ENCODE results near the gene HLA-G. TPM values are rescaled to one million over a fixed set of nuclear protein-coding genes. Genes with fewer than 3 reads are reported as not detected.
A peak's percentile ranks its signal among the peaks of the same experiment; 100 is the strongest.

HLA-G gene
- total RNA-seq, 1 donor from 2014 or later = 0.41 TPM

GRCh38 chr6:29825848-29826247 is 1.8 kb upstream of the HLA-G start:
- no peak for TF ChIP-seq CTCF (IDR thresholded peaks at IDR 0.05; ENCODE audit: unreplicated experiment)
- Mint-ChIP-seq H3K27me3 (ENCODE audit: unreplicated experiment) (peaks cover 10% of the 10 kb centered on the region), H3K9me3 (ENCODE audit: unreplicated experiment) (no peaks in the 10 kb centered on the region), H3K4me1 (ENCODE audit: unreplicated experiment) (no peaks in the 10 kb centered on the region), H3K4me3 (ENCODE audit: unreplicated experiment) (no peak overlapping the region), H3K27ac (ENCODE audit: unreplicated experiment) (no peak overlapping the region), H3K36me3 (ENCODE audit: low read depth, unreplicated experiment) (peaks cover 7% of the 10 kb centered on the region)
- no peak for DNase-seq (ENCODE audit: low spot score)

- H3K4me3 Mint-ChIP-seq (ENCODE audit: unreplicated experiment) = no peak overlapping the region
- no peak for TF ChIP-seq CTCF (IDR thresholded peaks at IDR 0.05; ENCODE audit: unreplicated experiment)
- no peaks in the 10 kb centered on the region for H3K4me1 Mint-ChIP-seq (ENCODE audit: unreplicated experiment)
- peaks cover 7% of the 10 kb centered on the region for H3K36me3 Mint-ChIP-seq (ENCODE audit: low read depth, unreplicated experiment)
- peaks cover 10% of the 10 kb centered on the region for H3K27me3 Mint-ChIP-seq (ENCODE audit: unreplicated experiment)
- no peaks in the 10 kb centered on the region for H3K9me3 Mint-ChIP-seq (ENCODE audit: unreplicated experiment)
- H3K27ac Mint-ChIP-seq (ENCODE audit: unreplicated experiment) = no peak overlapping the region
- no peak for DNase-seq (ENCODE audit: low spot score)
These were observed 1.4 kb upstream of the HLA-G start for GRCh38 chr6:29826271-29826670.

- peaks cover 6% of the 10 kb centered on the region for H3K4me1 Mint-ChIP-seq (ENCODE audit: unreplicated experiment)
- peaks cover 7% of the 10 kb centered on the region for H3K36me3 Mint-ChIP-seq (ENCODE audit: low read depth, unreplicated experiment)
- no peak overlapping the region for H3K4me3 Mint-ChIP-seq (ENCODE audit: unreplicated experiment)
- TF ChIP-seq CTCF (IDR thresholded peaks at IDR 0.05; ENCODE audit: unreplicated experiment) = no peak
- DNase-seq (ENCODE audit: low spot score) = no peak
- H3K27ac Mint-ChIP-seq (ENCODE audit: unreplicated experiment) = no peak overlapping the region
- no peaks in the 10 kb centered on the region for H3K9me3 Mint-ChIP-seq (ENCODE audit: unreplicated experiment)
- peaks cover 12% of the 10 kb centered on the region for H3K27me3 Mint-ChIP-seq (ENCODE audit: unreplicated experiment)
These were observed 809 bp downstream of the HLA-G start for GRCh38 chr6:29828471-29828797.

GRCh38 chr6:29829766-29830165 is 2.1 kb downstream of the HLA-G start:
- H3K4me1 Mint-ChIP-seq (ENCODE audit: unreplicated experiment) = peaks cover 6% of the 10 kb centered on the region
- peaks cover 7% of the 10 kb centered on the region for H3K36me3 Mint-ChIP-seq (ENCODE audit: low read depth, unreplicated experiment)
- H3K4me3 Mint-ChIP-seq (ENCODE audit: unreplicated experiment) = no peak overlapping the region
- H3K9me3 Mint-ChIP-seq (ENCODE audit: unreplicated experiment) = no peaks in the 10 kb centered on the region
- no peak overlapping the region for H3K27ac Mint-ChIP-seq (ENCODE audit: unreplicated experiment)
- H3K27me3 Mint-ChIP-seq (ENCODE audit: unreplicated experiment) = peaks cover 12% of the 10 kb centered on the region
- no peak for TF ChIP-seq CTCF (IDR thresholded peaks at IDR 0.05; ENCODE audit: unreplicated experiment)
- DNase-seq (ENCODE audit: low spot score) = no peak

GRCh38 chr6:29830409-29830808 is 2.8 kb downstream of the HLA-G start:
- Mint-ChIP-seq H3K9me3 (ENCODE audit: unreplicated experiment) (no peaks in the 10 kb centered on the region), H3K36me3 (ENCODE audit: low read depth, unreplicated experiment) (peaks cover 7% of the 10 kb centered on the region), H3K4me1 (ENCODE audit: unreplicated experiment) (peaks cover 6% of the 10 kb centered on the region), H3K4me3 (ENCODE audit: unreplicated experiment) (peak overlapping the region; percentile 43), H3K27me3 (ENCODE audit: unreplicated experiment) (peaks cover 12% of the 10 kb centered on the region), H3K27ac (ENCODE audit: unreplicated experiment) (no peak overlapping the region)
- TF ChIP-seq CTCF (IDR thresholded peaks at IDR 0.05; ENCODE audit: unreplicated experiment) = no peak
- no peak for DNase-seq (ENCODE audit: low spot score)

Data from endothelial cell (in vitro differentiated cells).